ENCODE measurements around the gene KRTAP22-1.

- TF ChIP-seq PREB (CRISPR knock-in tag; IDR thresholded peaks at IDR 0.05; ENCODE audit: borderline replicate concordance) (no peak), CREM (CRISPR knock-in tag; IDR thresholded peaks at IDR 0.05) (no peak), GRHL2 (CRISPR knock-in tag; IDR thresholded peaks at IDR 0.05; ENCODE audit: insufficient replicate concordance, severe bottlenecking) (no peak), NR1H2 (CRISPR knock-in tag; IDR thresholded peaks at IDR 0.05) (no peak), CREB1 (CRISPR knock-in tag; IDR thresholded peaks at IDR 0.05) (no peak), JUN (CRISPR knock-in tag; IDR thresholded peaks at IDR 0.05) (no peak), NR2C2 (CRISPR knock-in tag; IDR thresholded peaks at IDR 0.05) (no peak)
- TF ChIP-seq, protein P1, sequence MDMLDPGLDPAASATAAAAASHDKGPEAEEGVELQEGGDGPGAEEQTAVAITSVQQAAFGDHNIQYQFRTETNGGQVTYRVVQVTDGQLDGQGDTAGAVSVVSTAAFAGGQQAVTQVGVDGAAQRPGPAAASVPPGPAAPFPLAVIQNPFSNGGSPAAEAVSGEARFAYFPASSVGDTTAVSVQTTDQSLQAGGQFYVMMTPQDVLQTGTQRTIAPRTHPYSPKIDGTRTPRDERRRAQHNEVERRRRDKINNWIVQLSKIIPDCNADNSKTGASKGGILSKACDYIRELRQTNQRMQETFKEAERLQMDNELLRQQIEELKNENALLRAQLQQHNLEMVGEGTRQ (CRISPR knock-in tag; IDR thresholded peaks at IDR 0.05) = no peak
- TF ChIP-seq, protein P2, sequence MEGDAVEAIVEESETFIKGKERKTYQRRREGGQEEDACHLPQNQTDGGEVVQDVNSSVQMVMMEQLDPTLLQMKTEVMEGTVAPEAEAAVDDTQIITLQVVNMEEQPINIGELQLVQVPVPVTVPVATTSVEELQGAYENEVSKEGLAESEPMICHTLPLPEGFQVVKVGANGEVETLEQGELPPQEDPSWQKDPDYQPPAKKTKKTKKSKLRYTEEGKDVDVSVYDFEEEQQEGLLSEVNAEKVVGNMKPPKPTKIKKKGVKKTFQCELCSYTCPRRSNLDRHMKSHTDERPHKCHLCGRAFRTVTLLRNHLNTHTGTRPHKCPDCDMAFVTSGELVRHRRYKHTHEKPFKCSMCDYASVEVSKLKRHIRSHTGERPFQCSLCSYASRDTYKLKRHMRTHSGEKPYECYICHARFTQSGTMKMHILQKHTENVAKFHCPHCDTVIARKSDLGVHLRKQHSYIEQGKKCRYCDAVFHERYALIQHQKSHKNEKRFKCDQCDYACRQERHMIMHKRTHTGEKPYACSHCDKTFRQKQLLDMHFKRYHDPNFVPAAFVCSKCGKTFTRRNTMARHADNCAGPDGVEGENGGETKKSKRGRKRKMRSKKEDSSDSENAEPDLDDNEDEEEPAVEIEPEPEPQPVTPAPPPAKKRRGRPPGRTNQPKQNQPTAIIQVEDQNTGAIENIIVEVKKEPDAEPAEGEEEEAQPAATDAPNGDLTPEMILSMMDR (IDR thresholded peaks at IDR 0.05) = no peak
- TF ChIP-seq, protein P3, sequence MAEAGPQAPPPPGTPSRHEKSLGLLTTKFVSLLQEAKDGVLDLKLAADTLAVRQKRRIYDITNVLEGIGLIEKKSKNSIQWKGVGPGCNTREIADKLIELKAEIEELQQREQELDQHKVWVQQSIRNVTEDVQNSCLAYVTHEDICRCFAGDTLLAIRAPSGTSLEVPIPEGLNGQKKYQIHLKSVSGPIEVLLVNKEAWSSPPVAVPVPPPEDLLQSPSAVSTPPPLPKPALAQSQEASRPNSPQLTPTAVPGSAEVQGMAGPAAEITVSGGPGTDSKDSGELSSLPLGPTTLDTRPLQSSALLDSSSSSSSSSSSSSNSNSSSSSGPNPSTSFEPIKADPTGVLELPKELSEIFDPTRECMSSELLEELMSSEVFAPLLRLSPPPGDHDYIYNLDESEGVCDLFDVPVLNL (CRISPR knock-in tag; IDR thresholded peaks at IDR 0.05; ENCODE audit: borderline replicate concordance, low read depth) = no peak
Observed at GRCh38 chr21:30629200-30629599, 28.3 kb downstream of the KRTAP22-1 start.
